Ishikawa (cell line): Measurements from ENCODE around the gene FHL1.

ENCODE experiments used
- CEBPB ChIP-seq: IDR thresholded peaks from 2 replicates; pipeline ENCODE4 v1.6.1; 2012
- CREB1 ChIP-seq: IDR thresholded peaks from 2 replicates; pipeline ENCODE4 v1.6.1; 2012; ENCODE audit warnings: low read depth
- EGR1 ChIP-seq: IDR thresholded peaks from 2 replicates; pipeline ENCODE4 v1.6.1; 2012
- EP300 ChIP-seq: IDR thresholded peaks from 2 replicates; pipeline ENCODE4 v1.6.1; 2012; ENCODE audit warnings: borderline replicate concordance
- FOXM1 ChIP-seq: IDR thresholded peaks from 2 replicates; pipeline ENCODE4 v1.6.1; 2012; ENCODE audit warnings: low read depth, borderline replicate concordance
- MAX ChIP-seq: IDR thresholded peaks from 2 replicates; pipeline ENCODE4 v1.6.1; 2012
- NFIC ChIP-seq: IDR thresholded peaks from 2 replicates; pipeline ENCODE4 v1.6.1; 2012
- RAD21 ChIP-seq: IDR thresholded peaks from 2 replicates; pipeline ENCODE4 v1.6.1; 2012; ENCODE audit warnings: low read depth
- TAF1 ChIP-seq: IDR thresholded peaks from 2 replicates; pipeline ENCODE4 v1.6.1; 2012; ENCODE audit warnings: low read depth, mild to moderate bottlenecking
- TCF12 ChIP-seq: IDR thresholded peaks from 2 replicates; pipeline ENCODE4 v1.6.1; 2012; ENCODE audit warnings: low read depth
- TEAD4 ChIP-seq: IDR thresholded peaks from 2 replicates; pipeline ENCODE4 v1.6.1; 2012
- USF1 ChIP-seq: IDR thresholded peaks from 2 replicates; pipeline ENCODE4 v1.6.1; 2012
- YY1 ChIP-seq: IDR thresholded peaks from 2 replicates; pipeline ENCODE4 v1.6.1; 2012; ENCODE audit warnings: low read depth
- ZBTB7A ChIP-seq: IDR thresholded peaks from 2 replicates; pipeline ENCODE4 v1.6.1; 2012; ENCODE audit warnings: low read depth
- TF ChIP-seq, protein P1 (sequence below): IDR thresholded peaks from 2 replicates; pipeline ENCODE4 v1.6.1; 2012; ENCODE audit warnings: low read depth, mild to moderate bottlenecking

The FHL1 gene

DNA sequence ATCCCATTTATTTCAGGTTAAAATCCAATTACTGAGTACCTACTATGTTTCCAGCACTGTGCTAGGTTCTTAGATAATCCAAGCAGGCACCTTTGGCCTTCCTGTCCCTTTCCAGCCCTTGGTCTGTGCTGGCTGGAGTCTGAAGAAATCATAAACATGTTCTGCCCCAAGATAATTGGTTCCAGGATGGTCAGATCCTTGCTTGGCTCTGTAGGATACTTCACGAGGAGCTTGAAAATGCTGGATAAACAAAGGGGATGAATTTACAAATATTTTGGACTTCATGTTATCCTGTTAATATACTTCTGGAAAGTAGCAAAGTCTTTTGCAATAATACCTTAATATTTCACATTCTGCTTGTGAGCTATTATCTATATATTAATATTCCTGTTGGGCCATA lies 35.0 kb upstream of the FHL1 start:
- TF ChIP-seq NFIC (no peak), RAD21 (no peak), MAX (no peak), ZBTB7A (no peak), USF1 (no peak), EGR1 (no peak), CEBPB (no peak), TCF12 (no peak), TAF1 (no peak), TEAD4 (no peak), YY1 (no peak)
- TF ChIP-seq, protein P1, sequence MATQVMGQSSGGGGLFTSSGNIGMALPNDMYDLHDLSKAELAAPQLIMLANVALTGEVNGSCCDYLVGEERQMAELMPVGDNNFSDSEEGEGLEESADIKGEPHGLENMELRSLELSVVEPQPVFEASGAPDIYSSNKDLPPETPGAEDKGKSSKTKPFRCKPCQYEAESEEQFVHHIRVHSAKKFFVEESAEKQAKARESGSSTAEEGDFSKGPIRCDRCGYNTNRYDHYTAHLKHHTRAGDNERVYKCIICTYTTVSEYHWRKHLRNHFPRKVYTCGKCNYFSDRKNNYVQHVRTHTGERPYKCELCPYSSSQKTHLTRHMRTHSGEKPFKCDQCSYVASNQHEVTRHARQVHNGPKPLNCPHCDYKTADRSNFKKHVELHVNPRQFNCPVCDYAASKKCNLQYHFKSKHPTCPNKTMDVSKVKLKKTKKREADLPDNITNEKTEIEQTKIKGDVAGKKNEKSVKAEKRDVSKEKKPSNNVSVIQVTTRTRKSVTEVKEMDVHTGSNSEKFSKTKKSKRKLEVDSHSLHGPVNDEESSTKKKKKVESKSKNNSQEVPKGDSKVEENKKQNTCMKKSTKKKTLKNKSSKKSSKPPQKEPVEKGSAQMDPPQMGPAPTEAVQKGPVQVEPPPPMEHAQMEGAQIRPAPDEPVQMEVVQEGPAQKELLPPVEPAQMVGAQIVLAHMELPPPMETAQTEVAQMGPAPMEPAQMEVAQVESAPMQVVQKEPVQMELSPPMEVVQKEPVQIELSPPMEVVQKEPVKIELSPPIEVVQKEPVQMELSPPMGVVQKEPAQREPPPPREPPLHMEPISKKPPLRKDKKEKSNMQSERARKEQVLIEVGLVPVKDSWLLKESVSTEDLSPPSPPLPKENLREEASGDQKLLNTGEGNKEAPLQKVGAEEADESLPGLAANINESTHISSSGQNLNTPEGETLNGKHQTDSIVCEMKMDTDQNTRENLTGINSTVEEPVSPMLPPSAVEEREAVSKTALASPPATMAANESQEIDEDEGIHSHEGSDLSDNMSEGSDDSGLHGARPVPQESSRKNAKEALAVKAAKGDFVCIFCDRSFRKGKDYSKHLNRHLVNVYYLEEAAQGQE: no peak

- TF ChIP-seq EP300 (no peak), TEAD4 (no peak), NFIC (no peak), TCF12 (no peak)
- TF ChIP-seq, protein P1: no peak
Observed at GRCh38 chrX:136112778-136113177, 34.6 kb upstream of the FHL1 start.

- no peak for TF ChIP-seq TAF1
- TF ChIP-seq EGR1: no peak
- TF ChIP-seq TEAD4: no peak
- TF ChIP-seq ZBTB7A: no peak
- no peak for TF ChIP-seq MAX
- TF ChIP-seq, protein P1: no peak
- no peak for TF ChIP-seq CREB1
- no peak for TF ChIP-seq EP300
- no peak for TF ChIP-seq NFIC
- TF ChIP-seq YY1: no peak
- no peak for TF ChIP-seq FOXM1
- TF ChIP-seq TCF12: no peak
- no peak for TF ChIP-seq USF1
- no peak for TF ChIP-seq CEBPB
- no peak for TF ChIP-seq RAD21
Observed at GRCh38 chrX:136115126-136115903, 32.0 kb upstream of the FHL1 start.

DNA sequence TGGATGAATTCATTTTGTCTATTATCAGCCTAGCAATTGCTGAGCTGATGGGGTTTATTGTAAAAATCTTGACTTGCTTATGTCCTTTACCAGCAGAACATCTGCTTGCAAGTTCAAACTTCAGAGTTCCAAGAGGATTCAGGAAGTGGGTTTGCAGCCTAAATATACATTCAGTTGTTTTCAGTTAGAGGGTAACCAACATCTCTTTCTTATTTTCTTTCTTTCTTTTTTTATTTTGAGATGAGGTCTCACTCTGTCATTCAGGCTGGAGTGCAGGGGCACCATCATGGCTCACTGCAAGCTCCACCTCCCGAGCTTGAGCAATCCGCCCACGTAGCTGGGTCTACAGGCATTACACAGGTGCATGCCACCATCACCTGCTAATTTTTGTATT lies 31.4 kb upstream of the FHL1 start:
- TF ChIP-seq TEAD4 (no peak), USF1 (no peak), CEBPB (no peak), EP300 (no peak), NFIC (no peak), FOXM1 (no peak), ZBTB7A (no peak), TAF1 (no peak), TCF12 (no peak), CREB1 (no peak), YY1 (no peak), MAX (no peak), RAD21 (no peak)
